ENCODE results near the gene UBAP2.

- TF ChIP-seq EP300 (IDR thresholded peaks at IDR 0.05) (no peak), POLR2A (IDR thresholded peaks at IDR 0.05; ENCODE audit: low read depth) (no peak)
These were observed 40.6 kb upstream of the UBAP2 start for GRCh38 chr9:34089311-34089710.

Data from esophagus muscularis mucosa (tissue), 2 donors.